ENCODE measurements around the gene MARVELD1.

The MARVELD1 gene

DNA sequence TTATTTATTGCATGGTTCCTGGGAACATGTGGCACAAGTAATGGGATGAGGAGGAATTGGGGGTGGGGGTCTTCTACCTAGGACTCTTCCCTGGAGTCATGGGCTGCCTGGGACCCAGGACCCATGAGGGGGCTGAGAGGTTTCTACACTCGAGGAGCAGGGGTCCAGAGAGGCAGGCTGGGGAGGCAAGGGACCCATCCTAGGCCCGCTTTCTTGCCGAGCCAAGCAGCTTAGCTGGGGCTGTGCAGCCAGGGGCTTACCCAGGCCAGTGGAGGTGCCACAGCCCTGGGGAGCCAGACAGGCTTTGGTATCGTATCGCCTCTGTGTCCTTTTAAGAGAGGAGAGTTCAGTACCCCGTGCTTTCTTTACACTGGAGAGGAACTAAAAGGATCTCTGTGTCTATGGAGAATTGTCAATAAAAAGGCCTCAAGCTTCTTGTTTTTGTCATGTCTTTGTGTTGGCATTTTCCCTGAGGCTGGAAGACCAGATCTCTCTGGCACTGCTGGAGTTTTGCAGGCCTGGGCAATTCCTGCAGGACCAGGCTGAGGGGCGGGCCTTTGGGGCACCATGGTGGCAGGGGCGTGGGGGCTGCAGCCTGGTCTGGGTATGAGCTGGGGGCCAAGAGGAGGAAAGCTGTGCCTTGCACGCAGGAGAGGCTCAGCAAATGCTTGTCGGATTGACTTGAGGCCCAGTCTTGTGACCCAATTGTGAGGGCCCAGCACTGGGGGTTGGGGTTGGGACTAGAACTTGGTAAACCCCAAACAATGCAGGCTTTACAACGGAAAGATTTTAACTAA is 47.1 kb downstream of the MARVELD1 start:
- no peak overlapping the region for H3K27ac ChIP-seq
- TF ChIP-seq ZFX (IDR thresholded peaks at IDR 0.05; ENCODE audit: borderline replicate concordance) = no peak
- TF ChIP-seq, protein P1, sequence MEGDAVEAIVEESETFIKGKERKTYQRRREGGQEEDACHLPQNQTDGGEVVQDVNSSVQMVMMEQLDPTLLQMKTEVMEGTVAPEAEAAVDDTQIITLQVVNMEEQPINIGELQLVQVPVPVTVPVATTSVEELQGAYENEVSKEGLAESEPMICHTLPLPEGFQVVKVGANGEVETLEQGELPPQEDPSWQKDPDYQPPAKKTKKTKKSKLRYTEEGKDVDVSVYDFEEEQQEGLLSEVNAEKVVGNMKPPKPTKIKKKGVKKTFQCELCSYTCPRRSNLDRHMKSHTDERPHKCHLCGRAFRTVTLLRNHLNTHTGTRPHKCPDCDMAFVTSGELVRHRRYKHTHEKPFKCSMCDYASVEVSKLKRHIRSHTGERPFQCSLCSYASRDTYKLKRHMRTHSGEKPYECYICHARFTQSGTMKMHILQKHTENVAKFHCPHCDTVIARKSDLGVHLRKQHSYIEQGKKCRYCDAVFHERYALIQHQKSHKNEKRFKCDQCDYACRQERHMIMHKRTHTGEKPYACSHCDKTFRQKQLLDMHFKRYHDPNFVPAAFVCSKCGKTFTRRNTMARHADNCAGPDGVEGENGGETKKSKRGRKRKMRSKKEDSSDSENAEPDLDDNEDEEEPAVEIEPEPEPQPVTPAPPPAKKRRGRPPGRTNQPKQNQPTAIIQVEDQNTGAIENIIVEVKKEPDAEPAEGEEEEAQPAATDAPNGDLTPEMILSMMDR (IDR thresholded peaks at IDR 0.05) = no peak

- no peak overlapping the region for H3K27ac ChIP-seq
- TF ChIP-seq, protein P1 (IDR thresholded peaks at IDR 0.05) = no peak
- no peak for TF ChIP-seq ZFX (IDR thresholded peaks at IDR 0.05; ENCODE audit: borderline replicate concordance)
Observed at GRCh38 chr10:97761331-97761865, 47.9 kb downstream of the MARVELD1 start.

- H3K27ac ChIP-seq = no peak overlapping the region
- TF ChIP-seq ZFX (IDR thresholded peaks at IDR 0.05; ENCODE audit: borderline replicate concordance) = no peak
- TF ChIP-seq, protein P1 (IDR thresholded peaks at IDR 0.05) = no peak
Observed at GRCh38 chr10:97762056-97762455, 48.5 kb downstream of the MARVELD1 start.

DNA sequence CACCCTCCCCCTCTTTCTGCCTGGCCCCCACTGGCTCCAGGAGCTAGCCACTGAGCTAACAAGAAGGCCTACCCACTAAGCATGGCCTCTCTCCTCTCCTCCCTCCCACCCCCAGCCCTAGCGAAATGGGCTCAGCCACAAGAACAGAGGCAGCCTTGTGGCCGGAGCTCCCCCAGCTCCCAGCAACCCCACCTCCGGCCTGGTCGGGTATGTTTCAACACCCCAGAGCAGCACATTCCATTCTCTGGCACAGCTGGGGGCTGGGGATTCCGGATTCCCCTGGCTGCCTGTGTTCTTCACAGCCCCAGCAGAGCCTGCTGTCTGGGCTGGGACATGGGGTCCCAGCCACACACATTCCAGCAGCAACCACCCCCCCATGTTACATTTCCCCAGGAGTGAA is 49.3 kb downstream of the MARVELD1 start:
- no peak overlapping the region for H3K27ac ChIP-seq

DNA sequence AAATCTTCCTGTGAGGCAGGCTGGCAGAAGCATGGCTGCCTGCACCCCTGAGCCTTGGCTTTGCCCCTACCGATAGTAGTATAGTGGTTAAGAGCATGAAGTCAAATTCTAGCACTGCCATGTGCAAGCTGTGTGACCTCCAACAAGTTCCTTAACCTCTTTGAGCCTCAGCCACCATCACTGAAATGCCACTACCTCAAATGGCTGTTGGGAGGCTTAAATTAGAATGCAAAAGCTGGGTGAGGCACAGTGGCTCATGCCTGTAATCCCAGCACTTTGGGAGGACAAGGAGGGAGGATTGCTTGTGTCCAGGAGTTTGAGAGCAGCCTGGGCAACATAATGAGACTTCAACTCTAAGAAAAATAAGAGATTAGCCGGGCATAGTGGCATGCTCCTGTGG is 49.9 kb downstream of the MARVELD1 start:
- no peak overlapping the region for H3K27ac ChIP-seq
- TF ChIP-seq, protein P1 (IDR thresholded peaks at IDR 0.05) = no peak
- TF ChIP-seq ZFX (IDR thresholded peaks at IDR 0.05; ENCODE audit: borderline replicate concordance) = no peak

More for the DNA sequence above, 49.3 kb downstream of the MARVELD1 start:
- no peak for TF ChIP-seq ZFX (IDR thresholded peaks at IDR 0.05; ENCODE audit: borderline replicate concordance)
- TF ChIP-seq, protein P1 (IDR thresholded peaks at IDR 0.05) = no peak

DNA sequence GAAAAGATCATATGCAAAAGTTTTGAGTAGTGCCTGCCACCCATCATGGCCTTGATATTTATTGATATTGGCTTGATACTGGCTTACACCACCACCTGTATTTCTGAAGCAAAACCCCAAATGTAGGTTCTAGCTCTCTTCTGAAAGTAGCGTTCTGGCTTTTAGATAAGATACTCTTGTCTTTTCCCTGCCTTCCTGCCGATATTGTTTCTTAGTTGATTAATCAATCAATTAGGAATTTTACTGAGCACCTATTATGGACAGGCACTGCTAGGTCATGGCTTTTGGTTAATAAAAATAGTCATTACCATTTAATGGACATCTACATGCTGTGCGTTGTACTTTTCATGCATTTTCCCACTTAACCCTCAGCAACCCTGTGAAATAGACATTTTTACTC is 50.4 kb downstream of the MARVELD1 start:
- TF ChIP-seq ZFX (IDR thresholded peaks at IDR 0.05; ENCODE audit: borderline replicate concordance) = no peak
- TF ChIP-seq, protein P1 (IDR thresholded peaks at IDR 0.05) = no peak
- no peak overlapping the region for H3K27ac ChIP-seq

DNA sequence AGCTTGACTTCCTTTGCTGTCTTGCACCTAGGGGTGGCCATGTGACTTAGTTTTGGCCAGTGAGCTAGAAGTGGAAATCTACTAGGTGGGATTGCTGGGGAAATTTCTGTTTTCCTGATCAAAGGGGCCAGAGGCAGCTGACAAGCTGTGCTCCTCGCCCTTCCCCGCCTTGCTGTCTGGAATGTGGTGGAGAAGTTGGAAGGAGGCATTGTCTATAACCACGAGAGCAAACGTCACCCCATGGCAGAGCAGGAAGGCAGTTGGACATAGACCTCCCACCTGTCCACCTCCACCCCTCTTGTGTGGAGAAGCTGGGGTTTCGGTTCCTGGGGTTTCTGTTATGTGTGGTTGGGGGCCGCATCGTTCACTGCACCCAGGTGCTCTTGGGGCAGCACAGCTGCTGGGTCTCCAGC is 51.0 kb downstream of the MARVELD1 start:
- TF ChIP-seq, protein P1 (IDR thresholded peaks at IDR 0.05) = no peak
- no peak for TF ChIP-seq ZFX (IDR thresholded peaks at IDR 0.05; ENCODE audit: borderline replicate concordance)
- no peak overlapping the region for H3K27ac ChIP-seq
